Kidney tubule cell (primary cell): ENCODE measurements around the gene SULT1C4.
"Not testable (repeated sequence)": the region's sequence is repeated elsewhere in the genome, so short reads cannot be mapped to it uniquely, and the experiment has no call there.

ENCODE experiments used
- DNase-seq: peaks from one replicate; pipeline ENCODE4 v3.0.0-alpha.2; 2018; ENCODE audit warnings: low spot score

Gene SULT1C4

DNA sequence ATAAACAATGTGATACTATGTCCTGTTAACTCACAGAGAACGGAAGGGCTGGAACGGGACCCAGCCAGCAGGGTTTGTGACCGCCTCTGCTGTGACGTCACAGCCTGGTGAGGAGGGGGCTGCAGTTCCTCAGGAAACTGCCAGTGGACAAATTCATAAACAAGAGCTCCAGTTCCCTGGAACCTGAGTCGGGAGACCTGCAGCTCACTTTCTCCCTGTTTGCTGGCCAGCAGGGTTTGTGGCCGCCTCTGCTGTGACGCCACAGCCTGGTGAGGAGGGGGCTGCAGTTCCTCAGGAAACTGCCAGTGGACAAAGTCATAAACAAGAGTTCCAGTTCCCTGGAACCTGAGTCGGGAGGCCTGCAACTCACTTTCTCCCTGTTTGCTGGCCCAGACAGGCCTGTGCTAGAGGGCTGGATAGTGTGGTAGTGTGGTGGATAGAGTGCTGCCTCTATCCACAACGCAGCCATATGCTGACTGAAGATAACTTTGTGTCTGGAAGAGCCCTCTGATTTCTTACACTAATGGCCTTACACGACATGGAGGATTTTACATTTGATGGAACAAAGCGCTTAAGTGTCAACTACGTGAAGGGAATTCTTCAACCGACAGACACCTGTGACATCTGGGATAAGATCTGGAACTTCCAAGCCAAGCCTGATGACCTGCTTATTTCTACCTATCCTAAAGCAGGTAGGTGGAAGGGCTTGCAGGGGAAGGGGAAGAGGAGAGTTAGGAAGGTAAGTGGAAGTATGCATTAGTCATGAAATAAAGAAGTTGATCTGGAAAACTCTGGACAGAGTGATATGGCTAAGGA, at the start of gene SULT1C4:
SULT1C4 (plus strand) TSS at position 140 of the 816 bp plus-strand sequence; CDS start at position 524, 384 bp downstream.
- peak; percentile 51 for DNase-seq

DNA sequence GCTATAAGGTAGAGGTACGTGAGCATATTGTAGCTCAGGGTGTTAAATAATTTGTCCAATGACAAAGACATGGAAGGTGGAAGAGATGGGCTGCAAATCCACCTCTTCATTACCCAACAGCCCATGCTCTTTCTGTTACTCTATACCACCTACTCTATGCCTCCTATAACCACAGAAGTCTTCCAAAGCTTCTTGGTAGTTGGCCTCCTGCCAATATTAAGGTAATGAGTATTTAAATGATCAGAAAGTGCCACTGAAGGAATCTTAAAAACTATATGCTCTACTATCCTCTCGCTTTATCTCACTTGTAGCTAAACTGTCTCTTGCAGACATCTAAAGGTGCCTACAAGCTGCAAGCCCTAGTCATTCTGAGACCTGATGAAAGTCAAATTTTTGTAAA, 48.0 kb upstream of the SULT1C4 start:
- no peak for DNase-seq

DNA sequence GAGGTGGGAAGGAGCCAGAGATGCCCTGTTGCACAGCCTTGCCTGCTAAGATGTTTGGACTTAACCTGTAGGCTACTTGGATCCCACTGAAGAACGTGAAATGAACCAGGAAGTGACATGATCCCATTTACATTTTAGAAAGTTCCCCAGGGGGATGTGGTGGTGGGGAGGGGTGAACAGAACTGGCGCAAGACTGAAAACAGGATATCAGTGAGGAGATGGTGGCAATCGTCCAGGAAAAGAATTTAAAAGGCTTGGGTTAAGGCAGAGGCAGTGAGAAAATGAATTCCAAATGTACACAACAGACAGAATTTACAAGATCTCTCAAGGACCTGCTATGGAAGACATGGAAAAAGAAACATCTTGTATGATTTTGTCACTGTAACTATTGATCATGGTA, 46.8 kb upstream of the SULT1C4 start:
- DNase-seq = no peak

- DNase-seq = peak; percentile 37
These were observed 31.8 kb upstream of the SULT1C4 start for GRCh38 chr2:108345951-108346350.

- no peak for DNase-seq
These were observed 30.9 kb upstream of the SULT1C4 start for GRCh38 chr2:108346827-108347226.

DNA sequence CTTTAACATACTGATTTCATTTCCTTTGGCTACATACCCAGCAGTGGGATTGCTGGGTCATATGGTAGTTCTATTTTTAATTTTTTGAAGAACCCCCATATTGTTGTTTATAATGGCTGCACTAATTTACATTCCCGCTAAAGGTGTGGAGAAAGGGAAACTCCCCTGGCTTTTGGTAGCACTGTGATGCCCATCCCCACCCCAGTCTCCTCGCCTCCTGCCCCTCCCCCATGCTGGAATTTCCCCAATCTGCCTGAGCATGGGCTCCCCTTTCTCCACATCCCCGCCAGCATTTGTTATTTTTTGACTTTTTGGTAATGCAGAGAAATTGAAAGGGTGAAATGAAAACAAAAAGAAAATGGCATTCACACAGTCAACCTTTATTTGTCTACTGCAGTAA, 30.0 kb upstream of the SULT1C4 start:
- DNase-seq = no peak

DNA sequence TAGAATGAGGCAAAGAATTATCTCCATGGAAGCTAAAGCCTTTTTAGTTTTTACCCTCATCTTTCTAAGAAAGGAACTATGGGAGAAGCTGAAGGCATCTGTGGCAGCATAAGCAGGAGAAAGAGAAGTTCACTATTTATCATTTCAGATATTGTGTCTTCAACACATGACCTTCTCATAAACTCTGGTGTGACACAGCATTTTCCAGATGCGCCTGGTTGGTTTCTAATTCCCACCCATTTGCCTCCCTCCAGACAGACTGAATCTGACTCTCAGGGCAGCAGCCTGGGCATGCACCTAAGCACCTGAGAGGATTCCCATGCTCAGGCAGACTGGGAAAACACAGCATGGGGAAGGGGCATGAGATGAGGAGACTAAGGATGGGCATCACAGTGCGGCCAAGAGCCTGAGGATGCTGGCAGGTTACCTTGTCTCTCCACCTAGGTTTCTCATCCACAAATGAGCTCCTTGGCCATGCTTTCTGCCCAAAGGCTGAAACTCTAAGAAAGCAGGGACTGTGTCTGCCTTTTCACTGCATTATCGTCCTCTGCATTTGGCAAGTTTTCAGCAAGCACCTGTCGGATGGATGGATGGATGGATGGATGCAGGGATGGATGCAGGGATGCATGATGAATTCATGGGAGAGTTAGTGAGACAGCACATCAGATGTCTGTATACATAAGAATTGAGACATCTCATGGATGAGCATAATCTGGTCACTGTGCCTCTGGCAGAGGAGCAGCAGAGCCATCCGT, 28.8 kb upstream of the SULT1C4 start:
- peak; percentile 68 for DNase-seq

- DNase-seq = no peak
These were observed 28.2 kb upstream of the SULT1C4 start for GRCh38 chr2:108349571-108349928.

DNA sequence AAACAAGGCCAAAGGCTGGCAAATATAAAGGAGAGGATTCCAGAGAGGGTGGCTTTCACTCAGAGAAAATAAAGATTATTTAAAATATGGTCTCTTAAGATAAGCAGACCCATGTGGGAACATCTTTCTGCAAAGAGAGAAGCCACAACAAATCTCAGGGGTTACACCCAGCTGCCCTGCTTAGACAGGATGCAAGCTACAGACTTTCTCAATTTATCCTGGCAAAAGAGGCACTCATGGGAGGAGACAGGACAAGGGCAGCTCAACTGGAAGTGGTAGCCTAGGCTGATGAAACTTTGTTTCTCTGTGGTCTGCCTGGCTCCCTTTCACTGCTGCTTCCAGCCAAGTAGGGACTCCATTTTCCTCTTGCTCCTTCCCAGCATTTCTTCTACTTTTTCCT, 25.9 kb upstream of the SULT1C4 start:
- DNase-seq = no peak

GRCh38 chr2:108354136-108354535, 23.6 kb upstream of the SULT1C4 start:
- no peak for DNase-seq

DNA sequence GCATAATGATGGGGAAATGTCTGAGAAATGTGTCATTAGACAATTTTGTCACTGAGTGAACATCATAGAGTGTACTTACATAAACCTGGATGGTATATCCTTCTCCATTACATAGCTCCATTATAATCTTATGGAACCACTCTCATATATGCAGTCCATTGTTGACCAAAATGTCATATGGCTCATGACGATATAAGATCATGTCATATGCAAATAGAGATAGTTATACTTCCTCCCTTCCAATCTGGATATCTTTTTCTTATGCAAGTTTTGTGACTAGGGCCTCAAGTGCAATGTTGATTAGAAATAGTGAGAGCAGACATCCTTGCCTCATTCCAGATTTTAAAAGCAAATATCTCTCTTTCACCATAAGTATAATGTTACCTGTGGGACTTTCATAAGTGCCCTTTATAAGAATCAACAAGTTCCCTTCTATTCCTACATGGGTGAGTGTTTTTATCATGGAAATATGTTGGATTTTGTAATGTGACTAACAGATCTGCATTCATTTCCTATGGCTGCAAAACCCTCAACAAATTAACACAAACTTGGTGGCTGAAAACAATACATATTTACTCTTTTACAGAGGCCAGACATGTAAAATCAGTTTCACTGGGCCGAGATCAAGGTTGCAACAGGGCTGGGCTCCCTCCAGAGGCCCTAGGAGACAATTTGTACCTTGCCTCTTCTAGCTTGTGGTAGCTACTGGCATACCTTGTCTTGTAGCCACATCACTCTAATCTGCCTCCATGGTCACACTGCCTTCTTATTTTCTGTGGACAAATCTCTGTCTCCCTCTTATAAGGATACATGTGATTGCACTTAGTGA, 21.6 kb upstream of the SULT1C4 start:
- peak; percentile 17 for DNase-seq

DNA sequence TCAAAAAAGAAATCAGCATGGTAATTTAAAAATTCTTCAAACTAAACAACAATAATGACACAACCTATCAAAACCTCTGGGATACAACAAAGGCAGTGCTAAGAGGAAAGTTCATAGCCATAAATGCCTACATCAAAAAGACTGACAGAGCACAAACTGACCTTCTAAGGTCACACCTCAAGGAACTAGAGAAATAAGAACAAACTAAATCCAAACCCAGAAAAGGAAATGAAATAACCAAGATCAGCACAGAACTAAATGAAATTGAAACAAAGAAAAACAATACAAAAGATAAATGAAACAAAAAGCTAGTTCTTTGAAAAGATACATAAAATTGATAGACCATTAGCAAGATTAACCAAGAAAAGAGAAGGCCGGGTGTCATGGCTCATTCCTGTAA, 18.4 kb upstream of the SULT1C4 start:
- not testable (repeated sequence) for DNase-seq

DNA sequence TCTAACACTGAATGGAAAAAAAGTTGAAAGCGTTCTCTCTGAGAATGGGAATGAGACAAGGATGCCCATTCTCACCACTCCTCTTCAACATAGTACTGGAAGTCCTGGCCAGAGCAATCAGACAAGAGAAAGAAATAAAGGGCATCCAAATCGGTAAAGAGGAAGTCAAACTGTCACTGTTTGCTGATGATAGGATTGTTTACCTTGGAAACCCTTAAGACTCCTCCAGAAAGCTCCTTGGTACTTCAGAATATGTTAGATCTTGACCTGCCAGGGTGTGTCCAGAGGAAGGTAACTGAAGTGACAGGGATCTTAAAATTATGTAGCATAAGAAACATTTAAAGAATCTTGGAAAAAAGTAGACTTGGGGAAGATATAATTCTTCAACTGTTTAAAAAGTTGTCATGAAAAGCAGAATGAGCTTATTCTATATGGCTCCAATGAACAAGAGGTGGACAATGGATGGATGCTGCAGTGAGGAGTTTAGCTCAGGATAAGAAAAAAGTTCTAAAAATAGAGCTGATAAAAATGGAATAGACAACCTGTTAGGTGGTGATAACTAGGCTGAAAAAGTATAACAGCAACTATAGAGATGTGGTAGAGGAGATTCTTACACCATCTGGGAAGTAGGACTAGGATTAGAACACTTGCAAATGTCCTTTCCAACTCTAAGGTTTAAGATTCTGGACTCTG, 16.8 kb upstream of the SULT1C4 start:
- no peak for DNase-seq

GRCh38 chr2:108363024-108363907, 14.5 kb upstream of the SULT1C4 start:
- DNase-seq = peak; percentile 69

DNA sequence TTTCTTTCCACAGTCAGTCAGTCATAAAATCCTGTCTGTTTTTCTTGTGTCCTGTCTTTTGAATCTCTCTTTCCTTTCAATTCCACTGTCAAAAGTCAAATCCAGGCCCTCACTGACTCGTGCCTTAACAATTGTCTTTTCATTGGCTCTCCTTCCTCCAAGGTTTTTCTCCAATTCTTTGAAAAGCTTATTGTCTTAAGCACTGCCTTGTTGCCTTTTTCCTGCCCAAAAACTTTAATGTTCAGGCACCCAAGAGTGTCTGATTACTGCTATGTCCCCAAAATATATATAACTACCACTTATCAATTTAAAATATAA, 13.9 kb upstream of the SULT1C4 start:
- DNase-seq = peak; percentile 74

- DNase-seq = peak; percentile 72
These were observed 13.0 kb upstream of the SULT1C4 start for GRCh38 chr2:108364676-108365297.

DNA sequence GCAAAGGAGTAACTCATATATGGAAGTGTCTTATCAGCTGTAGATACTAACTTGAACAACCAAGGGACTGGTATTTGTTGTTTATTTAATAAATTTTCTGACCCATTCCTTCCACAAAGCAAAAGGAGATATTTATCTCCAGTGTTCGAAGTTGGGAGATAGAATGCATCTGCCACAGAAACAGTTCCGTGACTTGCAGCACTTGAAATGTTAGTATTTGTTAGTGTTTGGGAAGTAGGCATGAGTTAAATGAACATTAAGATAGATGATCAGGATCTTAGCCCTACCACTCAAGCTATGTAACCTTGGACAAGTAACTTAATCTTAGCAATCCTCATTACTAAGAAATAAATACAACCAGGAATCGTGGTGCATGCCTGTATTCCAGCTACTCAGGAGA, 12.1 kb upstream of the SULT1C4 start:
- no peak for DNase-seq

- DNase-seq = peak; percentile 45
These were observed 10.7 kb upstream of the SULT1C4 start for GRCh38 chr2:108367014-108367413.

DNA sequence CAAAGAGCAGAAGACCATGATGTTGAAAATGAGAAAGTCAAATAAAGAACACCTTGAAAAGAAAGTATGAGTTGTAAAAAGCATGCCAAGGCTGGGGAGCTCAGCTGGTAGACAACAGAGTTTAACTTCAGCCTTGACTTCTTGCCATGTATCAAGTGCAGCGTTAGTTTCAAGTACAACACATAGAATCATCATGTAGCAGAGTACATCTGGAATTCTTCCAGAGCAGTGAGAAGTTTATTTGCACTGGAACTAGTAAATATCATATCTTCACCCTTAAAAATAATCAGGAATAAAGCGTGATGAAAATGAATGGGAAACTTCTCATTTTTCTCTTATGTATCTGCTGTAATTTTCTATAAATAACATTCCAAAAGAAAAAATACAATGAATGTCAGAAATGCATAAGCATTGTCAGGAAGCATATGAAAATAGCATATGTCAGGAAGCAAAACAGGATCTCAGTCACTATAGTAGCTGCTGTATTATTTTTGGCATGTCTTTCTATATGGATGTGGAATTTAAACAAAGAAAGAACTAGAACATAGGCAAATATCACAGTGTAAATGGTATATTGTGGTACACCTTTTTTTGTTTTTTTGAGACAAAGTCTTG, 10.1 kb upstream of the SULT1C4 start:
- DNase-seq = no peak

DNA sequence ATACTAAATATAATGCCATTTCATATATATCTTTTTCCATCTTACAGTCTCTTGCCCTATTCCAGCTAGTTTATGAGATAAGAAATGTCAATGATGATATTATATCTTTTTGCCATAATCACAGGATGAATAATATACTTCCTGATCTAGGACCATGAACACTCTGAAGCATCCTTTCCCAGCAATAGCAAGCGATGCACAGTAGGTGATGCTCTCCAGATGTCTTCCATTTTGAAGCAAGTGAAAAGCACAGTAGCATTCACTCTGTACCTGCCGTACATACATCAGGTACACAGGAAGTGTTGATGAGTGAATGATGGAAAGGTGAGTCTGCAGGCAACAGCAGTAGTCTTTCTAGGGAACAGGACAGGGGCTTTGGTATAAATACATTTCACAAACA, 8.6 kb upstream of the SULT1C4 start:
- DNase-seq = no peak
